ENCODE results near the gene BCL2L1.
"Not testable (repeated sequence)": the region's sequence is repeated elsewhere in the genome, so short reads cannot be mapped to it uniquely, and the experiment has no call there.

Gene BCL2L1

DNA sequence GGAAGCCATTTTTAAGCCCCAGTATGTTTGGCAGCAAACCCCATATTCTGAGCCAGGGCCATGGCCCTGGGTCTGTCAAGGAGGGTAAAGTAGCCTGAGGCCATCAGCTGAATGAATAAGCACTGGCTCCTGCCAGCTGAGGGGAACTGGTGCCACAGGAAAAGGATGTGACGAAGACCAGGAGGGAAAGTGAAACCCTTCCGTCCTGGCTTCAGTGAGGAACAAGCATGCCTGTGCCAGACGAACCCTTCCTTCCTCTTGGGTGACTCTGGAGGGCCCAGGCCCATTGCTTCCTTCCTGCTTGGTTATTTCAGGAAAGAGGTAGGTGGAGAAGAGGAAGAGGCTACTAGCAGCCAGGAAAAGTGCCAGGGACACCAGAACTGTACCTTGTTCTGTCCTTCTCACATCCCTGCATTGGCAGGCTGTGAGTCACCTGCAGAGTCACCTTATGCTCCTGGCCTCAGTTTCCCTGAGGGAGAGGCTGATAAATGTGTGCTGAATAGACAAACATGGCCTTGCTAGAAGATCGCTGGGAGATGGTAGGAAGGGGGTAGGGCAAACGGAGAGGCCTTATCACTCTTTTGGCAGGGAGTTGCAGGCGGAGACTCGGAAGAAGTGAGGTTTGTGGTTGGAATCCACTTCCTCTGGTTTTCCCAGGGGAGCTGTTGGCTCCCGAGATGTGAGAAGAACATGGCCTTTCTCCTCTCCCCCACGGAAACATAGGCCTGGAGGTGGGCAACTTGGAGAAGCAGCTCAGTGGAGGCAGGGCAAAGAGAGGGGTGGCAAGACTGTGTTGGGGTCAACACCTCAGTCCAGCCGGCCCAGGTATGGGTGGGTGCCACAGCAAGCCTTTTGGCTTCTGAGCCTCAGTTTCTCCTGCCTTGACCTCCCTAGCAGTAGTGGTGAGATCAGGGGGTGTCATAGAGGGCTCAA lies 47.5 kb downstream of the BCL2L1 start:
- peak; percentile 38 for DNase-seq (ENCODE audit: low read depth)

DNA sequence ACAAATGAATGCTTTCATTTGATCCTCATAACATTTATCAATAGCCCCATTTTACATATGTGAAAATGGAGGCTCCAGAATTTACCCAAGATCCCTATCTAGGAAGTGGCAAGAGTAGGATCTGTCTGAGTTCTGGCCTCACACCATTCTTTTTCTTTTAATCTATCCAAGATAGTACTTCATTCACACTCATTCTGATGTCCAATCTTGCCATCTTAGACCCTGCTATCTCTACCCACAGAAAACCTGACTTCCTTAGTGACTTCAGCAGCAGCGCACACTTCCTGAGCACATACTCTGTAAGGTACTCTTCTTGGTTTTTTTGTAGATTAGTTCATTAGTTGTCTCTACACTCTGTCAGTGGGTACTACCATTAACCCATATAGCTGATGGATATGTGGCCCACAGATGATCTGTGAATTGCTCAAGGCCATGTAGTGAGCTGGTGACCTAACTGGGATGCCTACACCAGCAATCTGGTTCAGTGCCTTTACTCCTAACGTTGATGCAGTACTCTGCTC lies 48.7 kb downstream of the BCL2L1 start:
- DNase-seq (ENCODE audit: low read depth), result no peak

DNA sequence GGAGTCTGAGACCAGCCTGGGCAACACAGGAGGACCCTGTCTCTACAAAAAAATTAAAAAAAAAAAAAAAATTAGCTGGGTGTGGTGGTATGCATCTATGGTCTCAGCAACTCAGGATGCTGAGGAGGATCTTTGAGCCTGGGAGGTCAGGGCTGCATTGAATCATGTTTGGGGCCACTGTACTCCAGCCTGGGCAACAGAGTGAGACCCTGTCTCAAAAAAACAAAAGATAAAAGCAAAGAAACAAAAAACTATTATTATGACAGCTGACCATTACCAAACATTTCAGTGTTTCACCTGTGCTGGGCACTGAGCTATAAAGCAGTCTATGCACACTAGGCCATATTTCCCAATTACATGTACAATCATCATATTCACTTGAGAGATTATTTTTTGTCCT lies 49.2 kb downstream of the BCL2L1 start:
- DNase-seq (ENCODE audit: low read depth), result no peak

DNA sequence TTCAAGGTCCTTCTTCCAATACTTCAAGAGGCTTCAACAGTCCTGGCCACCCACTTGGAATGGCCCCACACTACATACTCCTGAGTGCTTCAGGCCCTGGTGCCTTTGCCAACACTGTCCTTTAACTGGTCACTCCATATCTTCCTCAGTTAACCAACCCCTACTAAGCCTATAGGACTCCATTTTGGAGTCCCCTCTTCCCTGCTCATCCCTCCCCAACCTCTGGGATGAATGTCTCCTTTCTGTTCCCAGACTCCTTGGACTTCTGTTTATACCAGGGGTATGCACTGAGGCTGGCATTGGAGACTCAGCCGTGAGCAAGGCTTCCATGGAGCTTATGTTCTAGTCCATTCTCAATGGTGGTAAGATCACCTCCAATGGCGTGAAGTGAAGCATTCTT lies 51.3 kb downstream of the BCL2L1 start:
- no peak for DNase-seq (ENCODE audit: low read depth)

DNA sequence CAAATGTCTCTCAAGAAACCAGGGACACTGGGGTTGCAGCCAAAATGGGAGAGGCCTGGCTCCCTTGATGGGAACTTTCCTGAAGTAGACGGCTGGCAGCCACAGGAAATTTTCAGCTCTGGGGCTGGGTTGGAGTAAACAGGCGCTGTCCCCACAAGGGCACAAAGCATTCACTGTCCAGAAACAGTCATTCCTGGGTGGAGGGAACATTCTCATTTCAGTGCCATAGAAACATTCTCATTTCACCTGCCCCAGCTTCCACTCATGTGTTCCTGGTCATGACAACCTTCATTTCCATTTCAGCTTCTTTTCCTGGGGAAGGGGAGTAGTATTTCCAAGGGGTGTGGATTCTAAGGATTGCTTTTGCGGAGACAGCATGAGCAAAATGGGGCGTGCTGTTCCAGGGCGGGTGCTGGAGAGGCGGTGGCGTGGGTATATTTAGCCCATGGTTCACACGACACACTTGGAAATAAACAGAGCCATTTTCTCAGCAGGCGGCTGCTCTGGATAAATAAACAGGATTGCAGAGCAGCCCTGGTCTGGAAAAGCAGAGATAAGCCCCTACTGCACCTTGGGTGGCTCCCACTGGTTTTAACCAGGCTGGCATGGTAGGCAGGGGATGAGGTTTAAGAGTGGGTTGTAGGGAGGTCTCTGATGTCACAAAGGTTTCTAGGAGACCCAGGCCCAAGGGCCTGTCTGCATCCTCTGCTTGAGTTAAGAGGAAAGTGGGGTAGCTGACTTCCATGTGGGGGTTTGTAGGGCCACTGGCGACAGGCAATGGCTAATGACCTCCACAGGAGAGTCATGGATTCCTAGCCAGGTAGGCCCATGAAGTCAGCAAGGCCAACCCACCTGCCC lies 52.1 kb downstream of the BCL2L1 start:
- DNase-seq (ENCODE audit: low read depth), result no peak

DNA sequence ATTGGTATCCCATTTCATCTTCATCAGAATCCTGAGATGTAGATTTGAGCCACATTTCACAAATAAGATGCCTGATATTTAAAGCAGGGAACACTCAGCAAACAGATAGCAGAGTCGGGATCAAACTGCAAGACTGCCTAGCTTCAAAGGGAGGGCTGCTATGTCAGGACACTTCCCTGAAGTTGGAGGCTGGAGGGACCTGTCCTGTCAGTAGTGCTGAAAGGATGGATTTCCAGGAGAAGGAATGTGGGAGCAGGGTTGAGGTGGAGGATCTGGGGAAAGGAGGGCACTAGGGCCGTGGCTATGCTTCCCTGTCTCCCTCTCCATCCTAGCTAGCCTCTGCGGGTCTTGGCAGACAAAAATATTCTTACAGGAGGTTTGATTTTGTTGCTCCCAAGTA lies 52.8 kb downstream of the BCL2L1 start:
- no peak for DNase-seq (ENCODE audit: low read depth)

DNA sequence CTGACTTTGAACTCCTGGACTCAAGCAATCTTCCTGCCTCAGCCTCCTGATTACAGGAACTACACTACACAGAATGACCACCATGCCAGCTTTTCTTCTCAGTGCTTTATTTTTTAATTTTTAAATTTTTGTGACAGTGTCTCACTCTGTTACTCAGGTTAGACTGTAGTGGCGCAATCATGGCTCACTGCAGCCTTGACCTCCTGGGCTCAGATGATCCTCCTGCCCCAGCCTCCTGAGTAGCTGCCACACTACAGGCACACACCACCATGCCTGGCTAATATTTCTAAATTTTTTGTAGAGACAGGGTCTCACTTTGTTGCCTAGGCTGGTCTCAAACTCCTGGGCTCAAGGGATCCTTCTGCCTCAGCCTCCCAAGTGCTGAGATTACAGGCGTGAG lies 53.7 kb downstream of the BCL2L1 start:
- DNase-seq (ENCODE audit: low read depth), result not testable (repeated sequence)

DNA sequence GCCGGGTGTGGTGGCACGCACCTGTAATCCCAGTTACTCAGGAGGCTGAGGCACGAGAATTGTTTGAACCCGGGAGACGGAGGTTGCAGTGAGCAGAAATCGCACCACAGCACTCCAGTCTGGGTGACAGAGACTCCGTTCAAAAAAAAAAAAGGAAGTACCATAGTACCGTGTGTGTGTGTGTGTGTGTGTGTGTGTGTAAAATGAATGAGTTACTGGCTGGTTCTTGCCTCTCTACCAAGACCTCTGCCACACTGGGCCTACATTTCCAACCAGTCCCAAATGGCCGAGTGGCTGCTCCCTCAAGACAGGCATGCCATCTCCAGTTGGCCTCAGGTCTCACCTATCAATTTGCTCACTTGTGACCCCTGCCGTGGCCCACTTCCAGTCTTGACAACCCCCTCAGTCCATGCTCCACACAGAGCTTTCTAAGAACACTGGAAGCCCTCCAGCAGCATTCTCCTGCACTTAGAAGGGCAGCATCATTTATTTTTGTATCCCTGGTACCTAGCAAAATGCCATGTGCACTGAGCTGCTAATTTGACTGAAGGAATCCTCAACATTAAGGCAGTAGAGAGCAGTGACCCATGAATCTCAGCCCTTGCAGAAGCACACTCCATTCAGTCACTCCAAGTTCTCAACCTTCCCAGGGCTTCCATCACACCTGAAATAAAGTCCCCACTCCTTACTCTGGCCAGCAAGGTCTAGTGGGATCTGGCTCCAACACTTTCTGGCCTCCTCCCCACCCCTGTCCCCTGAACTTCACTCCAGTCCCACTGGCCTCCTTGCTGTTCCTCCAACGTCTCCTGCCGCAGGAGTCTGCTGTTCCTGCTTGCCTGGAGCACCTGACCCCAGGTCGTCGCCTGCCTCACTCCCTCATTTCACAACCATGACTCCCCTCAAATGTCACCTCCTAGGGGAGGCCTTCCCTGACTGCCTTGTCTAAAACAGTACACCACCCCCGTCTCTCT lies 55.1 kb downstream of the BCL2L1 start:
- DNase-seq (ENCODE audit: low read depth), result no peak

DNA sequence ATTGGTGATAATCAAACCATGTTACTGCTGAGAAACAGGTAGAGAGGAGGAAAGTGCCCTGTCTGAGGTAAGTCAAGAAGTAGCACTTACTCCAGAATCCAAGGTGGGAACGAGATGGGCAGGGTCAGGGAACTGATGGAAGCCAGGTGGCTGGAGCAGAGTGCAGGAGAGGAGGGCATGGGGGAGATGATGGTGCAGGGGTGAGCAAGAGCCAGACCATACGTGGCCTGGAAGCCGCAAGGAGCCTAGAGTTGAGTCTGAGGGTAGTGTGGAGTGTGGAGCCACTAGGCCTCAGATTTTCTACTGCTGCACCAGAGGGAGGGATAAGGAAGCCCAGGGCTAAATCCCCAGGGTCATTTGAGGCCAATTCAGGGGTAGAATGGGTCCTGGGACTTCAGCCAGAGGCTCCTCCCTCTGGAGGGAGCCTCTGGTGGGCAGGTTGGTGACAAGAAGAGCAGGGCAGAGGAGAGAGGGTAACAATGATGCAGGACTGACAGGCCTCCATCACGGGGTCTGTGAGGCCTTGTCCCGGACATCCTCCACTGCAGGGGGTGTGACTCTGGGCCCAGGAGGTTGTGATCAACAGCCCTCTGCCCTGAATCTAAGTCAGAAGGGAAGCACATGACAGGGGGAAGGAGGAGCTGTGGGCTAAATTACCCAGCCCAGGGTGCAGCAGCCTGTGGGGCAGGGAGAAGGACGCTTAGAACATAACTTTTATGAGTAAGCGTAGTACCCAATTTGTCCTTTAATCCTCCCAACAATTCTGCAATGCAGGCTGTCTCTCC lies 56.2 kb downstream of the BCL2L1 start:
- no peak for DNase-seq (ENCODE audit: low read depth)

DNA sequence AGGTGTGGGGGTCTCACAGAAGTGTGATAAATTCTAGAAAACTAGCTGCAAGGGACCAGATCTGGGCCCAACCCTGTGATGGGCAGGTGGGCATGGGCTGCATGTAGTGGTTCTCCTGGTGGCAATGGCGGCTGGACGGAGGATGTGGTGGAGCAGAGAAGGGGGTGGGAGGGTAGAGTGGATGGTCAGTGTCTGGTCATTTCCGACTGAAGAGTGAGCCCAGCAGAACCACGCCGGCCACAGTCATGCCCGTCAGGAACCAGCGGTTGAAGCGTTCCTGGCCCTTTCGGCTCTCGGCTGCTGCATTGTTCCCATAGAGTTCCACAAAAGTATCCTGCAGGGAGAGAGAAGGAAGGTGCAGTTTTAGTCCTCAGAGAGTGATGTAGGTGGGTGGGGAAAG lies 56.9 kb downstream of the BCL2L1 start:
- DNase-seq (ENCODE audit: low read depth), result no peak

DNA sequence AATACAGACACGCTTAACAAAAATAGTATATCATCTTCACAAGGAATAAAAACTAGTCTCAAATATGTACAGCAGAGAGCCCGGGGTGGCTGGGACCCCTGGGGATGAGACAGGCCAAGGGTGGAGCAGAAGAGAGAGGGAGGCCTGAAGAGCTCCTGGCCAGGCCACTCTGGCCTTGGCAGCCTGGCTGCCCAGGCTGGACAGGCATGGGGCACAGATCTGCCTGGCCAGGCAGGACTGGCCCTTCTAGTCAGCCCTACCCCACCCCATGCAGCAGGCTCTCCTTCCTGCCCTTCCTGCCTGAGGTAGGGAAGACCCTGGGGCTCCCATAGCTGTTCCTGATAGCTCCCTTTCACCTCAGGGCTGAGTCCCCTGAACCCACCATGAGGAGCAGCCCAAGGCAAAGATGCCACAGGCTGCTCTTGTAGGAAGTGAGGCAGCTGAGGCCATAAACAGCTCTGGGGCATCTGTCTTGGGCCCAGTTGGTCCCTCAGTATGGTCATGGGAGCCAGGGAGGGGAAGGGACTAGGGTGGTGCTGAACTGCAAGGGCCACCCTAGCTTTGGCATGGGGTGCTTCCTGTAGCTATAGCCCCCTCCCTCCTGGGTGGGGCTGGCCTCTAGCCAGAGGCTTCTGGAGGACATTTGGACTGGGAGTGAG lies 57.8 kb downstream of the BCL2L1 start:
- no peak for DNase-seq (ENCODE audit: low read depth)

DNA sequence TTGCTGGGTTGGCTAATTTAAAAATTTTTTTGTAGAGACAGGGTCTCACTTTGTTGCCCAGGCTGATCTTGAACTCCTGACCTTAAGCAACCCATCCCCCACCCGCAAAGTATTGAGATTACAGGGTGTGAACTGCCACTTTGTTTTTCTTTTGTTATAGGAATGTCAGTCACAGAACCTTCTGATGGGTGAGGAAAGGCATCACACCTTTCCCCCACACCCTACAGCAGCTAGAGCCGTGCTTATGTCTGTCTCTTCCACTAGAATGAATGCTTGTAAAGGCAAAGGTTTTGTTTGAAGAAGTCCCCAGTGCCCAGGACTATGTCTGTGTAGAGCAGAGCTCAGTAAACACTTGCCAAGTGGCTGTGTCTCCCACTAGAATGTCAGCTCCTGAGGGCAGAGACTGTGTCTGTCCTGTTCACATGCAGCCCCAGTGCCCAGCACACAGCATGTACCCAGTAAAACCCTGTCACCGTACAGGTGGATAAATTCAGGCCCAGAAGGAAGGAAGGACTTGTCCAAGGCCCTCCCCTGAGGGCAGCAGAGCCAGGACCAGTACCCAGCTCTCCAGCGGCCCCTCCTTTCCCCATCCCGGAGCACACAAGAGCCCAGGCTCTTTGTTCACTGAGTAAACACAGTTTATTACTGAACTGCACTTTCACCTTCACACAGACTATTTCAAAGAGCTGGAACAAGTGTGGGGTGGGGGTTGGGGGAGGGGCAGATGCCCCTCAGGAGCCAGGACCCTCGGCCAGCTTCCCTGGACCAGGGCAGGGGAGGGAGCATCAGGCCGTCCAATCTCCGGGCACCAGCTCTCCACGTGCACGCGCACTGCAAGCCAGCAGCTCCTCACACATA lies 58.6 kb downstream of the BCL2L1 start:
- DNase-seq (ENCODE audit: low read depth), result no peak

DNA sequence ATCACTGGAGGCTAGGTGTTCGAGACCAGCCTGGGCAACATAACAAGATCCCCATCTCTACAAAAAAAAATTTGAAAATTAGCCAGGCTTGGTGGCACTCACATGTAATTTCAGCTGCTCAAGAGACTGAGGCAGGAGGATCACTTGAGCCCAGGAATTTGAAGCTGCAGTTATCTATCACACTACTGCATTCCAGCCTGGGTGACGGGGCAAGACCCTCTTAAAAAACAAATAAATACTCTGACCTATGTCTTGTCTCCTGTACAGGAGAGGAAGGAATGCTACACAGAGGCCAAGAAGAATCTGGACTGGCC lies 59.2 kb downstream of the BCL2L1 start:
- no peak for DNase-seq (ENCODE audit: low read depth)

DNA sequence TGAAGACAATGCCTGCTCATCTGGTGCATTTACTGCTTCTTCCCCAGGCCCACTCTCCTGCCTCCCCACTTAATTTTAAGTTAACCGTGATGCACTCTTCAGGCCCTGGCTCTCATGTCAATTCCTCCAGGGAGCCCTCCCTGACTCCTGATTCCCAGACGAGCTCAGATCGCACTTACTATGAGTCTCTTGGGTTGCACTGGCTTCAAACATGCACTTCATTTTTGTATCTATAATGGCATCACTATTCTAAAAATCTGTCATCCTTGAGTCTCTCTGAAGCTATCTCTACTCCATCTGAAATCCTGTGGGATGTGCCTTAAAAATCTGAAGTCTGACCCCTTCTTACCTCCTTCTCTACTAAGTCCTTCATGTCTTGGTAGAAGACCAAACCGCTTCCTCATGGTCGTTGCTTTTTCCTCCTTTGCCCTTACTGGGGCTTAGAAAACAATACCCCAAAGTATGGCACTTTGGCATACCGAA lies 60.3 kb downstream of the BCL2L1 start:
- no peak for DNase-seq (ENCODE audit: low read depth)

DNA sequence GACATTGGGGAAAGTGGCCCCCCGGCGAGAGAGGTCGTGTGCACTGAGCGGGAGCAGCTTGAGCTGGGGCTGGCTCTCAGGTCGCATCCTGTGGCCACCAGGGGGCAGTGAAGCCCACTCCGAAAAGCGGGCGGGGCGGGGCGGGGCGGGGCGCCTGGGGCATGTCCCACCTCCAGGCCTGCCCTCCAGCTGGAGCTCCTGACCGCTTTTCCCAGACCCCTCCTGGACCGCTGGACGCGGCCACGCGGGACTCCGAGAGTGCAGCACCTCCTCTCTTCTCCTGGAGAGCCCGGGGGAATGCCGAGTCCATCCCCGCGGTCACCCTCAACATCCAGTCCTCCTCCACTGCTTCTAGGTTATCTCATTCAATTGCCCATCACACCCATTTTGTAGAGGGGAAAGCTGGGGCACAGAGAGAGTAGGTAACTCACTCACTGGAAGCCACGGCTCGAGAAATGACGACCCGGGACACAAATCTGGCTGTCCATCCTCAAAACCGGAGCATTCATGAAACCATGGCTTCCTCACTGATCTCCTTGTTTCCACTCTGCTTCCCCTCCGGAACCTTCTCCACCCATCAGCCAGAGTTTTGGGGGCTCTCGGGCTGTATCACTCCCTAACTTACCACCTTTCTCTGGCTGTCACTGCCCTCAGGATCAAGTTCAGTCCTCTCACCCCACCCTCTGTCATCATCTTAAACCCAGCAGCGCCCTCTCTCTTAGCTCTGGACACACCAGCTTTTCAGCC lies 60.9 kb downstream of the BCL2L1 start:
- peak; percentile 70 for DNase-seq (ENCODE audit: low read depth)

DNA sequence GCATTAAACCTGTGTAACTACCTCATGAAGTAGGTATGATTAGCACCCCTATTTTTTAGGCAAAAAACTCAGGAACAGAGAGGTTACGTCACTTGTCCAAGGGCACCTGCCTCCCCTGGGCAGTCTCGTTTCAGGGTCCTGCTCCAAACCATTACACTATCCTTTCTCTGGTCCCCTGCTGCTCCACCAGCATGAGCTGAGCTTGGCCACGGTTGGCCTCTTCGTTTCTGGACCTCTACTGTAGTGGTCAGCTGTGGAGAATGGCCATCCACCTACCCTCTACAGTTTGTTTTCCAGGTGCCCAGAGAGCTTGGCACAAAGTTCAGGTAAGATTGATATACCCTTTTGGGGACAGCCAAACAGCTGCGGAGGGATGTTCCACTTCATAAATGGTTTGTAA lies 68.1 kb downstream of the BCL2L1 start:
- no peak for DNase-seq (ENCODE audit: low read depth)

DNA sequence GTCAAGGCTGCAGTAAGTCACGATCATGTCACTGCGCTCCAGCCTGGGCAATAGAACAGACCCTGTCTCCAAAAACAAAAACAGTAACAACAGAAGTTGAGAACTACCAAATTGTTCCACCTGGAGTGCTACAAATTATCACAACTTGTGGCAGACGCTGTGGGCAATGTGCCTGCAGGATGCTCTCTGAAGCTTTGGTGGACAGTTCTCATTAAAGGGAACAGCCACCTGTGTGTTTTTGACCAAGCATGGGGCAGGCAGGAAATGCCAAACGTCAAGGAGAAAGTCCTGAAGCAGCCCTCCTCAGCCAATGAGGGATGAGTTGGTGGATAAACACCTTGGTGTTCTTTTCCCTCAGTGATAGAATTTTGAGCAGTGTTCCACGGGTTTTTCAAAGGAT lies 69.1 kb downstream of the BCL2L1 start:
- DNase-seq (ENCODE audit: low read depth), result no peak

DNA sequence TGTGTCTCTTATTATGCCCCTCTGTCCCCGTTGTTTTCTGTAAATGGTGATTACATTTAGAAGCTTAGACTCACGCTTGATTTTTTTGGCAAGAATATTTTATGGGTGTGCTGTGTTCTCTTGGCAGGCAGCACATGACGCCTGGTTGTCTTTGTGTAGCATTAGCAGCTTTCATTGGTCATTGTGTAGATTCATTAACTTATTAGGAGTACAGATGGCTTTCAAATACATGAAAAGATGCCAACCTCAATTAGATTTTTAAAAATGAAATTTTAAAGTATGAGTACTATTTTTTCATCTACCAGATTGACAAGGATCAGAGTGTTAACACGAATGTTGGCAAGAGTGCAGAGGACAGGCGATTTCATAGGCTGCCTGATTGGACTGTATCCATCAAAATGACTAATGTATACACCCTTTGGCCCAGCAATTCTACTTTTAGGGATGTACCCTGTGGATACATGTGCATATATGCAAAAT lies 69.7 kb downstream of the BCL2L1 start:
- no peak for DNase-seq (ENCODE audit: low read depth)
